NB4 (cell line): Measurements from ENCODE around the gene SIX1.

Experiments
- POLR2A ChIP-seq: IDR thresholded peaks from 2 replicates; pipeline ENCODE4 v1.6.1; 2011; ENCODE audit warnings: mild to moderate bottlenecking; ENCODE audit not compliant: insufficient read length; ENCODE audit errors: extremely low read depth
- TF ChIP-seq, protein P1 (sequence below): IDR thresholded peaks from one replicate; pipeline ENCODE4 v1.5.1; 2012; ENCODE audit warnings: low read depth, low read length
- TF ChIP-seq, protein P2 (sequence below): IDR thresholded peaks from 2 replicates; pipeline ENCODE4 v1.6.1; 2011; ENCODE audit warnings: low read depth, low read length

DNA sequence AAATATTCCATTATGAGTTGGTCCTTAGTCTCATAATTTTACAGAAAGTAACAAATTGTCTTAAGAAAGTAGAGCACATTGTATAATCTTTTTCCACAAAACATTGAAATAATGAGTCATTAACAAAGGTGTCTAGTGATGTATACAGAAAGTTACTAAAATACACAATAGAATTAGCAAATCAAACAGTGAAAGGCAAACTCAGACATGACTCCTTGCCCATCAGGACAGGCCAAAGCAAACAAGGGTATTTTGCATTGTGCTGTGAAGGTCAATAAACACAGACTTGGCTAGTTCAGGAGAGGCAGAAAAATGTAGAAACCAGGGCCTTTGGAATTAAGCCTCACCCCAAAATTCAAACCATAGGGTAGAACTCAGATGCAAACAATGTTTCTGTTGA is 37.6 kb upstream of the SIX1 start:
- TF ChIP-seq, protein P1, sequence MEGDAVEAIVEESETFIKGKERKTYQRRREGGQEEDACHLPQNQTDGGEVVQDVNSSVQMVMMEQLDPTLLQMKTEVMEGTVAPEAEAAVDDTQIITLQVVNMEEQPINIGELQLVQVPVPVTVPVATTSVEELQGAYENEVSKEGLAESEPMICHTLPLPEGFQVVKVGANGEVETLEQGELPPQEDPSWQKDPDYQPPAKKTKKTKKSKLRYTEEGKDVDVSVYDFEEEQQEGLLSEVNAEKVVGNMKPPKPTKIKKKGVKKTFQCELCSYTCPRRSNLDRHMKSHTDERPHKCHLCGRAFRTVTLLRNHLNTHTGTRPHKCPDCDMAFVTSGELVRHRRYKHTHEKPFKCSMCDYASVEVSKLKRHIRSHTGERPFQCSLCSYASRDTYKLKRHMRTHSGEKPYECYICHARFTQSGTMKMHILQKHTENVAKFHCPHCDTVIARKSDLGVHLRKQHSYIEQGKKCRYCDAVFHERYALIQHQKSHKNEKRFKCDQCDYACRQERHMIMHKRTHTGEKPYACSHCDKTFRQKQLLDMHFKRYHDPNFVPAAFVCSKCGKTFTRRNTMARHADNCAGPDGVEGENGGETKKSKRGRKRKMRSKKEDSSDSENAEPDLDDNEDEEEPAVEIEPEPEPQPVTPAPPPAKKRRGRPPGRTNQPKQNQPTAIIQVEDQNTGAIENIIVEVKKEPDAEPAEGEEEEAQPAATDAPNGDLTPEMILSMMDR = no peak
- TF ChIP-seq POLR2A = no peak
- TF ChIP-seq, protein P2, sequence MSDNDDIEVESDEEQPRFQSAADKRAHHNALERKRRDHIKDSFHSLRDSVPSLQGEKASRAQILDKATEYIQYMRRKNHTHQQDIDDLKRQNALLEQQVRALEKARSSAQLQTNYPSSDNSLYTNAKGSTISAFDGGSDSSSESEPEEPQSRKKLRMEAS = no peak
